ENCODE data around the gene DNAJC18. TPM values are rescaled to one million over a fixed set of nuclear protein-coding genes. Genes with fewer than 3 reads are reported as not detected.
"Not testable (repeated sequence)": the region's sequence is repeated elsewhere in the genome, so short reads cannot be mapped to it uniquely, and the experiment has no call there.

The DNAJC18 gene
- total and polyA plus RNA-seq, 5 experiments from 2014 or later, result 2.8 to 9.1 (median 5.1) TPM

DNA sequence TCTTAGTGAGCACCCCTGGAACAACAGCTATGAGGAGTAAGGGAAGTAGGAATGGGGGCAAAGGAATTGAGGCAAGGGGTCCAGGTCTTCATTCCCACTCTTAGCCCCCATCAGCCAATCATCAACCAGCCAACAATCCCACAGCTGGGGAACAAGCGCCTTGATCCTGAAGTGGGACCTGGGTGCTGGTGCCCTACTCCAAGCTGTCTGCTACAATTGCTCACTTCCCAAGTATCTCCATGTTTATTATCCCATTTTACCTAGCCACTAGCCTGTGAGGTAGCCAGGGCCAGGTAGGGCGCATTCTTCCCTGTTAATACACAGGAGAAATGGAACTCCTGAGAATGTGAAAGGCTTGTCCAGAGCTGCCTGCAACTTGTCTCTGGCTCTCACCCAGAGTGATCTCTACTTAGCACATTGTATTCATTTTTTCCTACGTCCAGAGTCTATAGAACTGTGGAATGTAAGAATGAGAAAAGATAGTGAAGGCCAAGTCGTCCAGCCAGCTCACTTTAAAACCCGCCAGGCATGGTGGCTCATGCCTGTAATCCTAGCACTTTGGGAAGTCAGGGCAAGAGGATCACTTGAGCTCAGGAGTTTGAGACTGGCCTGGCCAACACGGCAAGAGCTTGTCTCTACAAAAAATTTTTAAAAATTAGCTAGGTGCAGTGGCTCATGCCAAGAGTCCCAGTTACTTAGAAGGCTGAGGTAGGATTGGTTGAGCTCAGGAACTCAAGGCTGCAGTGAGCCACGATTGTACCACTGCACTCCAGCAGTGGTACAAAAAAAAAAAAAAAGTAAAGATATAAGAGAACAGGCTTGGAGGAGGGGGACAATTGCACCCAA, 6.2 kb upstream of the DNAJC18 start:
- Mint-ChIP-seq H3K27ac (peak overlapping the region in 1 of 10 donors; percentile 63), H3K4me1 (peaks cover 16 to 42% (median 30%) of the 10 kb centered on the region in 4 donors), H3K27me3 (peaks cover 0 to 2% (median 0%) of the 10 kb centered on the region in 5 donors), H3K36me3 (no peaks in the 10 kb centered on the region), H3K9me3 (no peaks in the 10 kb centered on the region), H3K4me3 (peak overlapping the region in 1 of 10 donors; percentile 6)
- ATAC-seq (no peak), DNase-seq (no peak)
- POLR2A ChIA-PET, result interaction anchor here (0.6 to 1.3 kb wide), 4 partner anchors 10 to 153 kb away, joined by 3 to 5 read pairs (median 4); no protein-coding TSS in a partner anchor

- H3K4me1 Mint-ChIP-seq, result peaks cover 22 to 54% (median 37%) of the 10 kb centered on the region in 4 donors
- peak overlapping the region in 6 of 10 donors; percentile 20 to 55 (median 30) for H3K4me3 Mint-ChIP-seq
- ATAC-seq, result no peak
- DNase-seq, result no peak
- peak overlapping the region in 8 of 10 donors; percentile 43 to 92 (median 82) for H3K27ac Mint-ChIP-seq
- peaks cover 0 to 2% (median 0%) of the 10 kb centered on the region in 5 donors for H3K27me3 Mint-ChIP-seq
- H3K36me3 Mint-ChIP-seq, result no peaks in the 10 kb centered on the region
- POLR2A ChIA-PET, result interaction anchor here (0.6 to 2.2 kb wide), 5 partner anchors 14 to 147 kb away, joined by 3 to 8 read pairs (median 5); partner anchors contain the start of genes SMIM33 and STING1
- H3K9me3 Mint-ChIP-seq, result no peaks in the 10 kb centered on the region
These were observed 4.6 kb upstream of the DNAJC18 start for GRCh38 chr5:139443831-139444453.

DNA sequence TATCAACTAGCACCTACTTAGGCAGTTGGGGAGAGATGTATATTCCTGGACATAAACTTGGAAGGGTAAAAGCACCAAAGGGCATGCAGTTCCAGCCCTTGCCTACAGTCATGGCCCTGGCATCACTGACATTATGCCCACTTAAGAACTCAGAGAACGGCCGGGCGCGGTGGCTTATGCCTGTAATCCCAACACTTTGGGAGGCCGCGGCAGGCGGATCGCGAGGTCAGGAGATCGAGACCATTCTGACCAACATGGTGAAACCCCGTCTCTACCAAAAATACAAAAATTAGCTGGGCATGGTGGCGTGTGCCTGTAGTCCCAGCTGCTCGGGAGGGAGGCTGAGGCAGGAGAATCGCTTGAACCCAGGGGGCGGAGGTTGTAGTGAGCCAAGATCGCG, 1.1 kb upstream of the DNAJC18 start:
- Mint-ChIP-seq H3K4me3 (peak overlapping the region in 3 of 10 donors; percentile 93 to 100 (median 99)), H3K27ac (peak overlapping the region in 4 of 10 donors; percentile 40 to 99 (median 91)), H3K4me1 (peaks cover 21 to 40% (median 36%) of the 10 kb centered on the region in 4 donors)
- not testable (repeated sequence) for H3K9me3 Mint-ChIP-seq, H3K36me3 Mint-ChIP-seq, DNase-seq, ATAC-seq, H3K27me3 Mint-ChIP-seq
- POLR2A ChIA-PET, result interaction anchor here (1.4 to 3.8 kb wide), 3 partner anchors 18 to 71 kb away, joined by 11 to 30 read pairs (median 22); partner anchors contain the start of gene STING1

GRCh38 chr5:139438707-139439012, 665 bp downstream of the DNAJC18 start:
- DNase-seq (no peak), ATAC-seq (peak in 1 of 2 donors; percentile 1)
- Mint-ChIP-seq H3K4me3 (peak overlapping the region; percentile 93 to 100 (median 98)), H3K36me3 (peaks cover 0 to 15% (median 0%) of the 10 kb centered on the region in 3 donors), H3K4me1 (peaks cover 17 to 33% (median 28%) of the 10 kb centered on the region in 4 donors), H3K9me3 (no peaks in the 10 kb centered on the region), H3K27ac (peak overlapping the region; percentile 82 to 100 (median 99)), H3K27me3 (peaks cover 0 to 2% (median 0%) of the 10 kb centered on the region in 5 donors)
- POLR2A ChIA-PET, result interaction anchor here (0.8 to 3.8 kb wide), 16 partner anchors 9 to 129 kb away, joined by 3 to 30 read pairs (median 4); partner anchors contain the start of genes ECSCR, PAIP2, SMIM33 and SPATA24

- Mint-ChIP-seq H3K27me3 (no peaks in the 10 kb centered on the region), H3K4me1 (peaks cover 14 to 24% (median 20%) of the 10 kb centered on the region in 4 donors), H3K9me3 (no peaks in the 10 kb centered on the region), H3K4me3 (no peak overlapping the region), H3K27ac (no peak overlapping the region), H3K36me3 (peaks cover 0 to 21% (median 0%) of the 10 kb centered on the region in 3 donors)
- no peak for ATAC-seq
- POLR2A ChIA-PET, result interaction anchor here (0.6 to 0.7 kb wide), 2 partner anchors 35 to 323 kb away, joined by 3 read pairs; no protein-coding TSS in a partner anchor
- no peak for DNase-seq
These were observed 3.6 kb downstream of the DNAJC18 start for GRCh38 chr5:139435676-139436075.

DNA sequence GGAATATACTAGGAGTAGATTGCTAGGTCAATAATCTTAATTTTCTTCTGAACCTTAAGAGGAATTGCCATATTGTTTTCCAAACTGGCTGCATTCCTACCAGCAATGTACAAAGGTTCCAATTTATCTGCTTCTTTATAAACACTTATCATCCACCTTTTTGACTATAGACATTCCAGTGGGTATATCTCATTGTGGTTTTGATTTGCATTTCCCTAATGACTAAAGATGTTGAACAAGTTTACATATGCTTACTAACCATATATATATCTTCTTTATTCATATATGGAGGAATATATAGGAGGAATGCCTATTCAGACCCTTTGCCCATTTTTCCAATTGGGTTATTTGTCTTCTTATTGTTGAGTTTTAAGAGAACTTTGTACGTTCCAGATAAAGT, 7.6 kb downstream of the DNAJC18 start:
- peak overlapping the region in 2 of 10 donors; percentile 19 to 78 for H3K27ac Mint-ChIP-seq
- peaks cover 0 to 31% (median 0%) of the 10 kb centered on the region in 3 donors for H3K36me3 Mint-ChIP-seq
- ATAC-seq, result no peak
- H3K4me1 Mint-ChIP-seq, result peaks cover 2 to 15% (median 10%) of the 10 kb centered on the region in 4 donors
- no peaks in the 10 kb centered on the region for H3K27me3 Mint-ChIP-seq
- no peak for DNase-seq
- H3K4me3 Mint-ChIP-seq, result no peak overlapping the region
- H3K9me3 Mint-ChIP-seq, result no peaks in the 10 kb centered on the region
- POLR2A ChIA-PET, result no interaction called here

DNA sequence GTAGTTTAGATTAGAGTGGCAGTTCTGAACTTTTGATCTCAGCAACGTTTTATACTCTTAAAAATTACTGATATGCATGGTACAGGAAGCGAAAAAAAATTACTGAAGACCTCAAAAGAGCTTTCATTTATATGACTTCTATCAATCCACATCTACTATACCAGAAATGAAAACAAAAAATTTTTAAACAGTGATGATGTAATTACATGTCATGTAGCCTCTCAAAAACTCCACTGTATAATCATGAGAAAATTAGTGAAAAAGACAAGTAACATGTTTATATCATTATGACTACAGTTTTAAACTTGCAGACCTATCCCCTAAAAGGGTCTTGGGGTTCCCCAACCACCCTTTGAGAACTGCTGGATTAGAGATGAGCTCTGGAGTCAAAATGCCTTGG, 9.3 kb downstream of the DNAJC18 start:
- Mint-ChIP-seq H3K9me3 (no peaks in the 10 kb centered on the region), H3K27me3 (no peaks in the 10 kb centered on the region), H3K4me1 (peaks cover 2 to 15% (median 10%) of the 10 kb centered on the region in 4 donors), H3K36me3 (peaks cover 0 to 37% (median under 1%) of the 10 kb centered on the region in 3 donors), H3K27ac (peak overlapping the region in 9 of 10 donors; percentile 60 to 91 (median 87)), H3K4me3 (peak overlapping the region in 5 of 10 donors; percentile 25 to 56 (median 38))
- POLR2A ChIA-PET, result interaction anchor here (0.7 to 1.6 kb wide), 5 partner anchors 9 to 135 kb away, joined by 3 to 8 read pairs (median 5); partner anchors contain the start of genes DNAJC18 and STING1
- peak in 3 of 10 donors; percentile 31 to 58 (median 57) for DNase-seq
- peak; percentile 85 to 95 for ATAC-seq

DNA sequence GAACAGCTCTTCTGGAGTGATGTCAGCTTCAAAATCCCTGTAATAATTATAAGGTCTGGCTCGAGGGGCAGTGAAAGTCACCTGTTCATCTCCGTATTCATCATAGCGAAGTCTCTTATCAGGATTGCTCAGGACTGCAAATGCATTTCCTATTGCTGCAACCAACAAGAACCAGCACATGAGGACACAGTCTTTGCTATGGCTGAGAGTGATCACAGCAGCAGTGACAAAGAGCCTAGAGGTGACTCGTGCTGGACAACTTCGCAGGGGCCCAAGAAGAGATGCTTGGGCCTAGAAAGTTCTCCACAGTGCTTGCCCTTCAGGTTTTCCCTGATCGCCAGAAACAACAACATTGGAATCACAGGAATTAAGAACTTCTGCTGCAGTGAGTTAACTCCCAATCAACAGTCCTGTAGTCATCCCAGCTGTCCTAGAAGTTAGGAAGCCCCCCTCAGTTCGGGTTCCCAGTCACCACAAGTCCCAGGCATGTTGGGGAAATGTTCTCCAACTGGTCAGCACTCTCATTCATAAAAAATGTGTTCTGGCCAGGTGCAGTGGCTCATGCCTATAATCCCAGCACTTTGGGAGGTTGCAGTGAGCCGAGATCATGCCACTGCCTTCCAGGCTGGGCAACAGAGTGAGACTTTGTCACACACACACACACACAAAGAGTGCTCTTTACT, 13.0 kb downstream of the DNAJC18 start:
- no peak for DNase-seq
- peaks cover 4 to 48% (median 16%) of the 10 kb centered on the region in 3 donors for H3K36me3 Mint-ChIP-seq
- no peaks in the 10 kb centered on the region for H3K9me3 Mint-ChIP-seq
- no peaks in the 10 kb centered on the region for H3K27me3 Mint-ChIP-seq
- H3K4me3 Mint-ChIP-seq, result no peak overlapping the region
- POLR2A ChIA-PET, result no interaction called here
- H3K27ac Mint-ChIP-seq, result no peak overlapping the region
- H3K4me1 Mint-ChIP-seq, result peaks cover 6 to 22% (median 15%) of the 10 kb centered on the region in 4 donors
- ATAC-seq, result no peak

- Mint-ChIP-seq H3K4me3 (no peak overlapping the region), H3K4me1 (peaks cover 4 to 19% (median 15%) of the 10 kb centered on the region in 4 donors), H3K36me3 (peaks cover 4 to 50% (median 16%) of the 10 kb centered on the region in 3 donors), H3K27me3 (no peaks in the 10 kb centered on the region), H3K27ac (no peak overlapping the region), H3K9me3 (no peaks in the 10 kb centered on the region)
- POLR2A ChIA-PET, result interaction anchor here (0.6 kb wide), 1 partner anchor 26 kb away, joined by 3 read pairs; no protein-coding TSS in a partner anchor
- no peak for ATAC-seq
- no peak for DNase-seq
These were observed 13.8 kb downstream of the DNAJC18 start for GRCh38 chr5:139425497-139425896.

GRCh38 chr5:139422307-139422893, 16.9 kb downstream of the DNAJC18 start:
- Mint-ChIP-seq H3K27ac (peak overlapping the region in 5 of 10 donors; percentile 10 to 81 (median 70)), H3K4me1 (peaks cover 4 to 7% (median 5%) of the 10 kb centered on the region in 4 donors), H3K9me3 (no peaks in the 10 kb centered on the region), H3K36me3 (peaks cover 4 to 63% (median 36%) of the 10 kb centered on the region in 3 donors), H3K27me3 (no peaks in the 10 kb centered on the region), H3K4me3 (no peak overlapping the region)
- POLR2A ChIA-PET, result interaction anchor here (0.8 to 4.0 kb wide), 9 partner anchors 17 to 138 kb away, joined by 3 to 50 read pairs (median 4); partner anchors contain the start of genes DNAJC18, SMIM33 and STING1
- DNase-seq, result peak in 9 of 10 donors; percentile 41 to 84 (median 67)
- peak; percentile 98 to 99 for ATAC-seq

Data from naive thymus-derived CD8-positive, alpha-beta T cell (primary cell).